Gastroesophageal sphincter (tissue), 4 donors: ENCODE results near the gene DDIAS. TPM values are rescaled to one million over a fixed set of nuclear protein-coding genes. Genes with fewer than 3 reads are reported as not detected.
A peak's percentile ranks its signal among the peaks of the same experiment; 100 is the strongest.

ENCODE experiments used
- ATAC-seq: fragments of 150-250 bp; one replicate; pipeline ENCODE4 v1.9.1; 2016; ENCODE audit warnings: mild to moderate bottlenecking, moderate library complexity
- H3K27ac ChIP-seq, 4 donors: fragments of 200-600 bp; sonication (generic) in 3 of 4; 1 replicate in 3 of 4; 2 replicates in 1 of 4; pipeline ENCODE4 v1.5.1; 2016 to 2019
- H3K27me3 ChIP-seq: fragments of 200-600 bp; sonication (generic); one replicate; pipeline ENCODE4 v1.5.1; 2019
- H3K36me3 ChIP-seq, 2 donors: fragments of 200-600 bp; sonication (generic); one replicate each; pipeline ENCODE4 v1.5.1; 2019; ENCODE audit warnings: control low read depth in 1 of 2
- H3K4me1 ChIP-seq, 3 donors: fragments of 200-600 bp; sonication (generic); 1 replicate in 2 of 3; 2 replicates in 1 of 3; pipeline ENCODE4 v1.5.1; 2016 to 2019; ENCODE audit warnings: control low read depth in 2 of 3
- H3K4me3 ChIP-seq, 2 donors: fragments of 200-600 bp; sonication (generic); one replicate each; pipeline ENCODE4 v1.5.1; 2019; ENCODE audit warnings: mild to moderate bottlenecking in 1 of 2, moderate library complexity in 1 of 2
- H3K9me3 ChIP-seq, 3 donors: fragments of 200-600 bp; sonication (generic); one replicate each; pipeline ENCODE4 v1.5.1; 2017 to 2019; ENCODE audit warnings: control low read depth in 2 of 3
- EP300 ChIP-seq: sonication (generic); formaldehyde crosslinking; IDR thresholded peaks from one replicate; pipeline ENCODE4 v1.6.1; 2017; ENCODE audit warnings: antibody characterized with exemption, mild to moderate bottlenecking
- POLR2A ChIP-seq, 2 donors: fragments of 450-650 bp; IDR thresholded peaks; one replicate each; pipeline ENCODE4 v1.6.1; 2017; ENCODE audit warnings: antibody characterized with exemption in 2 of 2, mild to moderate bottlenecking in 2 of 2, moderate library complexity in 1 of 2
- POLR2AphosphoS5 ChIP-seq: sonication (generic); formaldehyde crosslinking; IDR thresholded peaks from one replicate; pipeline ENCODE4 v1.6.1; 2017; ENCODE audit warnings: antibody characterized with exemption
- WGBS, 2 donors: methylation state at CpG; one replicate each; pipeline ENCODE4 v1.1.5; 2018; ENCODE audit warnings: low coverage in 1 of 2; 5-methylcytosine and 5-hydroxymethylcytosine counted together
- total RNA-seq, 4 donors: library from RNA; depleted of rRNA; stranded (reverse); fragments of >200 nt; gene quantifications; one replicate each; pipeline ENCODE4 v1.1.0, GENCODE V29; 2016
- TF ChIP-seq, protein P1 (sequence below), 4 experiments: fragments of 200-600 bp in 2 of 4; fragments of 450-650 bp in 2 of 4; sonication (generic) in 1 of 4; IDR thresholded peaks; one replicate each; pipeline ENCODE4 v1.5.1; 2017 to 2019; ENCODE audit warnings: antibody characterized with exemption in 4 of 4, mild to moderate bottlenecking in 2 of 4, moderate library complexity in 2 of 4

Gene DDIAS
- total RNA-seq, 4 donors from 2014 or later = 0.31 to 2.3 (median 1.0) TPM

DNA sequence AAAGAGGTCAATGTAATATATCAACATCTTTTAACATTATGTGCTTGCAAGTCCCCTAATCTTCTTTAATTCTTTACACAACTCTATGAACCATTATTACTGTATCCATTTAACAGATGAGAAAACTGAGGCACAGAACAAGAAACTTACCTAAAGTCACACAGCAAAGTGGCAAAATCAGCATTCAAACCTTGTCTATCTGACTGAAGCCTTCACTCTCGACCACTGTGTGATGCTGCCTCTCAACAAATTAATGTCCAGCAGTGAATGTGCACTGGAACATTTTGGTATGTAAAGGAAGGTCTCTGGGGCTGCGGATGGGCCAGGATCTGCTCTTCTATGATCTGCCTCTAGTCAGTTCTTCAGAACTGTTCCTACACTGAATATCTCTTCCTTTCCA lies 43.4 kb upstream of the DDIAS start:
- Histone ChIP-seq H3K9me3 (no peaks in the 10 kb centered on the region), H3K4me3 (no peak overlapping the region), H3K36me3 (no peaks in the 10 kb centered on the region), H3K27ac (peak overlapping the region in 3 of 4 donors; percentile 3 to 40 (median 17)), H3K27me3 (no peaks in the 10 kb centered on the region), H3K4me1 (peaks cover 0 to 11% (median 8%) of the 10 kb centered on the region in 3 donors)
- TF ChIP-seq POLR2A (IDR thresholded peaks at IDR 0.05) (no peak), POLR2AphosphoS5 (no peak), EP300 (no peak)
- TF ChIP-seq, protein P1, sequence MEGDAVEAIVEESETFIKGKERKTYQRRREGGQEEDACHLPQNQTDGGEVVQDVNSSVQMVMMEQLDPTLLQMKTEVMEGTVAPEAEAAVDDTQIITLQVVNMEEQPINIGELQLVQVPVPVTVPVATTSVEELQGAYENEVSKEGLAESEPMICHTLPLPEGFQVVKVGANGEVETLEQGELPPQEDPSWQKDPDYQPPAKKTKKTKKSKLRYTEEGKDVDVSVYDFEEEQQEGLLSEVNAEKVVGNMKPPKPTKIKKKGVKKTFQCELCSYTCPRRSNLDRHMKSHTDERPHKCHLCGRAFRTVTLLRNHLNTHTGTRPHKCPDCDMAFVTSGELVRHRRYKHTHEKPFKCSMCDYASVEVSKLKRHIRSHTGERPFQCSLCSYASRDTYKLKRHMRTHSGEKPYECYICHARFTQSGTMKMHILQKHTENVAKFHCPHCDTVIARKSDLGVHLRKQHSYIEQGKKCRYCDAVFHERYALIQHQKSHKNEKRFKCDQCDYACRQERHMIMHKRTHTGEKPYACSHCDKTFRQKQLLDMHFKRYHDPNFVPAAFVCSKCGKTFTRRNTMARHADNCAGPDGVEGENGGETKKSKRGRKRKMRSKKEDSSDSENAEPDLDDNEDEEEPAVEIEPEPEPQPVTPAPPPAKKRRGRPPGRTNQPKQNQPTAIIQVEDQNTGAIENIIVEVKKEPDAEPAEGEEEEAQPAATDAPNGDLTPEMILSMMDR (IDR thresholded peaks at IDR 0.05) = no peak
- 75 to 80% methylated on average over 2 of the region's 2 CpGs for WGBS, 2 donors
- no peak for ATAC-seq

DNA sequence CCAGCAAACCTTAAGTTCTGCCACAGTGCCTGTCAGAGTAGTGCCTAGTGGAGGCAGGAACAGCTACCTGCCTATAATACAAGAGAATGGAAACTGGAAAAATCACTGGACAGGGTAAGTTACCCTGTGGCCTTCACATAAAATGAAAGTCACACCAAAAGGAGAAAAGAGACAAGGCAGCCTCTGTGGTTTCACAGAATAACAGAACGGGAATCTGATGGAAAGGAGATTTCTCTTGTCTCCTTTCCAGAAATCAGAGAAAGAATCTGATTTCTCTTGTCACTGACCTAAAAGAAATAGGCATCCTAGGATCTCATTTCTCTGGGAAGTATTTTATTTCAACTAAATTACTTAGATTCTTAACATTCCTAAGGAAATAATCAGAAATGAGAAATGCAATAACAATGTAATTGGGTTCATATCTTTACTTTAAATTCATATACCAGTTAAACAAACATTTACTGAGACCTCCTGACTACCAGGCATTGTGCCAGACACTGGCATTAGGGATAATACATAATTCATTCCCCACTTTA lies 42.9 kb upstream of the DDIAS start:
- Histone ChIP-seq H3K9me3 (no peaks in the 10 kb centered on the region), H3K27ac (peak overlapping the region in 3 of 4 donors; percentile 3 to 40 (median 17)), H3K36me3 (no peaks in the 10 kb centered on the region), H3K4me1 (peaks cover 0 to 14% (median 8%) of the 10 kb centered on the region in 3 donors), H3K27me3 (no peaks in the 10 kb centered on the region), H3K4me3 (no peak overlapping the region)
- 0 to 40% methylated on average over 1 of the region's 1 CpG for WGBS, 2 donors
- TF ChIP-seq EP300 = no peak
- no peak for TF ChIP-seq POLR2AphosphoS5
- TF ChIP-seq, protein P1 (IDR thresholded peaks at IDR 0.05) = no peak
- TF ChIP-seq POLR2A (IDR thresholded peaks at IDR 0.05) = no peak
- ATAC-seq = no peak

DNA sequence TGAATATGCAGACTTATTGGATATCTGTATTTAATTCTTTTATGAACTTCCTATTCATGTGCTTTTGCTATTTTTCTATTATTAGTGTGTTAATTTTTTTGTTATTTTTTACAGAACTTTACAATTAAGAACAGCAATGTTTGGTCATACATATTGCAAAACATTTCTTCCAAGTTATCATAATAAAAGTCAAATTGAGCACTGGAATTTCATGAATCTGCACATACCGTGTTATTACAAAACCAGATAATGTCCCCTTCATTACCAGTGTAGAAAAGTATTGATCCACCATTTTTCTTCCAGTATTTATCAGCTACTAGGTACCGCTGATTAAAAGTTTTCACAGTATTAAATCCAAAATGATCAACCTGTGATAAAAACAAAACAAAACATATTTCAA lies 41.8 kb upstream of the DDIAS start:
- 86 to 90% methylated on average over 2 of the region's 2 CpGs for WGBS, 2 donors
- H3K36me3 ChIP-seq = no peaks in the 10 kb centered on the region
- no peaks in the 10 kb centered on the region for H3K27me3 ChIP-seq
- peaks cover 0 to 22% (median 8%) of the 10 kb centered on the region in 3 donors for H3K4me1 ChIP-seq
- TF ChIP-seq EP300 (no peak), POLR2A (IDR thresholded peaks at IDR 0.05) (no peak), POLR2AphosphoS5 (no peak)
- TF ChIP-seq, protein P1 (IDR thresholded peaks at IDR 0.05) = no peak
- no peak overlapping the region for H3K27ac ChIP-seq
- H3K4me3 ChIP-seq = no peak overlapping the region
- no peaks in the 10 kb centered on the region for H3K9me3 ChIP-seq
- ATAC-seq = no peak

DNA sequence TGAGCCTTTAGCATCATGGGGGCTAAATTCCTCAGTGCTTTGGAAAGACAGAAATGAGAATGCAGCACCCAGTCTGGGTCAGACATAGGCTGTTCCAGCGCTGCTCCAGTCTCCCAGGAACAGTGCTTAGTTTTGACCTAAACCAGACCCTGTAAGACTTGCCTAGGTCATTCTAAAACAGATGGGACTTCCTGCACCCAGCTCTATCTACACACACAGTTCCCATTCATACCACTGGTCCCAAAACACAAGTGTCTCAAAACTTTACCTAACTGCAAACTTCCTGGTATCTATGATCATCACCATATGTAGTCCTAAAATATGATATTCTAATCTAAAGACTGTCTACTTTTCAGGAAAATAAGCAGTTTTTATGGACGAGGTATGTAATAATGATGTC lies 39.2 kb upstream of the DDIAS start:
- TF ChIP-seq POLR2AphosphoS5 (no peak), EP300 (no peak), POLR2A (IDR thresholded peaks at IDR 0.05) (no peak)
- TF ChIP-seq, protein P1 (IDR thresholded peaks at IDR 0.05) = no peak
- Histone ChIP-seq H3K9me3 (no peaks in the 10 kb centered on the region), H3K4me1 (peaks cover 0 to 27% (median 8%) of the 10 kb centered on the region in 3 donors), H3K27me3 (no peaks in the 10 kb centered on the region), H3K4me3 (no peak overlapping the region), H3K36me3 (no peaks in the 10 kb centered on the region), H3K27ac (no peak overlapping the region)
- ATAC-seq = no peak
- WGBS, 2 donors = 76 to 88% methylated on average over 2 of the region's 2 CpGs

DNA sequence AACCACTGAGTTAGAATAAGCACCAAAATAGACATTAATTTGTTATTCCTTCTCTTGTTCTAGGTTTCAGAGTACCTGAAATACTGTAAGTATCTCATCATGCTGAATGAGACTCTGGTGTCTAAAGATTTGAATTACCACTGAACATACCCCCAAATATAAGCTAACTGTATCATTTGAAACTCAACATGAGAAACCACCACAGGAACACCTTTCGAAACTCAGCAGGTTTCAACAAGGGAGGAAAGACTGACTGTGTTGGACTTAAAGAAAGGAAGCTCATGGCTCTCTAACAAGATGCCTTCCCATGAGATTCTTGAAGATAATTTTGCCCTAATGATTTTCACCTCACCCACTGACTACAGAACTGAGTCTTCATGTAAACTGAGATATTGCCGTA lies 38.3 kb upstream of the DDIAS start:
- H3K4me3 ChIP-seq = no peak overlapping the region
- WGBS, 2 donors = 91% methylated on average over 2 of the region's 2 CpGs; no CpG with 5 or more reads in 1 of the 2 donors
- TF ChIP-seq EP300 (no peak), POLR2A (IDR thresholded peaks at IDR 0.05) (no peak), POLR2AphosphoS5 (no peak)
- TF ChIP-seq, protein P1 (IDR thresholded peaks at IDR 0.05) = no peak
- H3K36me3 ChIP-seq = no peaks in the 10 kb centered on the region
- ATAC-seq = no peak
- H3K4me1 ChIP-seq = peaks cover 0 to 33% (median 8%) of the 10 kb centered on the region in 3 donors
- no peaks in the 10 kb centered on the region for H3K9me3 ChIP-seq
- no peak overlapping the region for H3K27ac ChIP-seq
- no peaks in the 10 kb centered on the region for H3K27me3 ChIP-seq
